Hepatocyte (in vitro differentiated cells): ENCODE measurements around the gene CNIH3. TPM values are rescaled to one million over a fixed set of nuclear protein-coding genes. Genes with fewer than 3 reads are reported as not detected.

Source experiments
- DNase-seq: peaks from one replicate; pipeline ENCODE4 v3.0.0-alpha.2; 2016; ENCODE audit warnings: low spot score
- H2AFZ ChIP-seq: fragments of 200-600 bp; sonication (generic); 2 replicates; pipeline ENCODE4 v1.6.0; 2016; ENCODE audit warnings: antibody characterized with exemption, mild to moderate bottlenecking
- H3K27ac ChIP-seq: fragments of 200-600 bp; sonication (generic); 2 replicates; pipeline ENCODE4 v1.5.1; 2016; ENCODE audit warnings: mild to moderate bottlenecking
- H3K27me3 ChIP-seq: fragments of 200-600 bp; sonication (generic); 2 replicates; pipeline ENCODE4 v1.6.1; 2016
- H3K36me3 ChIP-seq: fragments of 200-600 bp; sonication (generic); replicated peaks from 2 replicates; pipeline ENCODE4 v1.5.1; 2016; ENCODE audit warnings: low read depth; ENCODE audit not compliant: insufficient read depth
- H3K4me1 ChIP-seq: fragments of 200-600 bp; sonication (generic); 2 replicates; pipeline ENCODE4 v1.5.1; 2016; ENCODE audit warnings: mild to moderate bottlenecking, moderate library complexity; ENCODE audit not compliant: insufficient read depth
- H3K4me2 ChIP-seq: fragments of 200-600 bp; sonication (generic); 2 replicates; pipeline ENCODE4 v1.6.0; 2016
- H3K4me3 ChIP-seq: fragments of 200-600 bp; sonication (generic); 2 replicates; pipeline ENCODE4 v1.5.1; 2016; ENCODE audit warnings: mild to moderate bottlenecking
- H3K79me2 ChIP-seq: fragments of 200-600 bp; sonication (generic); 2 replicates; pipeline ENCODE4 v1.6.0; 2017; ENCODE audit warnings: mild to moderate bottlenecking
- H3K9me2 ChIP-seq: fragments of 200-600 bp; sonication (generic); replicated peaks from 2 replicates; pipeline ENCODE4 v1.6.0; 2017; ENCODE audit warnings: mild to moderate bottlenecking; ENCODE audit not compliant: insufficient read depth
- H3K9me3 ChIP-seq: fragments of 200-600 bp; sonication (generic); 2 replicates; pipeline ENCODE4 v1.5.1; 2016; ENCODE audit warnings: low read depth, mild to moderate bottlenecking
- H4K20me1 ChIP-seq: fragments of 200-600 bp; sonication (generic); 2 replicates; pipeline ENCODE4 v1.6.0; 2016; ENCODE audit warnings: mild to moderate bottlenecking; ENCODE audit not compliant: insufficient read depth, poor library complexity, severe bottlenecking
- CTCF ChIP-seq: fragments of 200-600 bp; sonication (generic); IDR thresholded peaks from 2 replicates; pipeline ENCODE4 v1.5.1; 2016; ENCODE audit warnings: antibody characterized with exemption, mild to moderate bottlenecking; ENCODE audit not compliant: poor library complexity
- EZH2 ChIP-seq: fragments of 200-600 bp; sonication (generic); IDR thresholded peaks from 2 replicates; pipeline ENCODE4 v1.6.1; 2016; ENCODE audit warnings: antibody characterized with exemption, mild to moderate bottlenecking, borderline replicate concordance
- EZH2phosphoT487 ChIP-seq: fragments of 200-600 bp; sonication (generic); IDR thresholded peaks from one replicate; pipeline ENCODE4 v1.6.1; 2018; ENCODE audit warnings: antibody characterized with exemption, mild to moderate bottlenecking, low read depth, moderate library complexity; ENCODE audit not compliant: unreplicated experiment, severe bottlenecking
- WGBS: methylation state at CpG from one replicate; pipeline ENCODE4 v1.1.6; 2016; ENCODE audit warnings: low lambda C conversion rate; ENCODE audit errors: missing lambda C conversion rate; 5-methylcytosine and 5-hydroxymethylcytosine counted together
- polyA plus RNA-seq: library from polyadenylated mRNA; unstranded; fragments of >200 nt; fragmentation: Nextera tagmentation; extraction: Ambion mirVana; gene quantifications from 2 replicates; pipeline ENCODE4 v1.2.1, GENCODE V29; 2016
- total RNA-seq: library from RNA; depleted of rRNA; stranded (reverse); fragments of >200 nt; gene quantifications from 2 replicates; pipeline ENCODE4 v1.2.3, GENCODE V29; 2014

Gene CNIH3
- total and polyA plus RNA-seq, 2 experiments from 2014 or later, result 2.8 to 3.5 TPM

GRCh38 chr1:224620105-224620504 lies 4.0 kb downstream of the CNIH3 start:
- DNase-seq, result no peak
- Histone ChIP-seq H3K27ac (no peak overlapping the region), H3K36me3 (no peaks in the 10 kb centered on the region), H3K4me1 (peaks cover 31% of the 10 kb centered on the region), H3K9me3 (no peaks in the 10 kb centered on the region), H3K79me2 (no peaks in the 10 kb centered on the region), H3K9me2 (no peaks in the 10 kb centered on the region), H2AFZ (no peak overlapping the region), H3K4me2 (no peak overlapping the region), H3K27me3 (peaks cover 58% of the 10 kb centered on the region), H4K20me1 (no peaks in the 10 kb centered on the region), H3K4me3 (no peak overlapping the region)
- TF ChIP-seq EZH2 (no peak), CTCF (no peak), EZH2phosphoT487 (no peak)
- WGBS, result 95% methylated on average over 2 of the region's 2 CpGs

DNA sequence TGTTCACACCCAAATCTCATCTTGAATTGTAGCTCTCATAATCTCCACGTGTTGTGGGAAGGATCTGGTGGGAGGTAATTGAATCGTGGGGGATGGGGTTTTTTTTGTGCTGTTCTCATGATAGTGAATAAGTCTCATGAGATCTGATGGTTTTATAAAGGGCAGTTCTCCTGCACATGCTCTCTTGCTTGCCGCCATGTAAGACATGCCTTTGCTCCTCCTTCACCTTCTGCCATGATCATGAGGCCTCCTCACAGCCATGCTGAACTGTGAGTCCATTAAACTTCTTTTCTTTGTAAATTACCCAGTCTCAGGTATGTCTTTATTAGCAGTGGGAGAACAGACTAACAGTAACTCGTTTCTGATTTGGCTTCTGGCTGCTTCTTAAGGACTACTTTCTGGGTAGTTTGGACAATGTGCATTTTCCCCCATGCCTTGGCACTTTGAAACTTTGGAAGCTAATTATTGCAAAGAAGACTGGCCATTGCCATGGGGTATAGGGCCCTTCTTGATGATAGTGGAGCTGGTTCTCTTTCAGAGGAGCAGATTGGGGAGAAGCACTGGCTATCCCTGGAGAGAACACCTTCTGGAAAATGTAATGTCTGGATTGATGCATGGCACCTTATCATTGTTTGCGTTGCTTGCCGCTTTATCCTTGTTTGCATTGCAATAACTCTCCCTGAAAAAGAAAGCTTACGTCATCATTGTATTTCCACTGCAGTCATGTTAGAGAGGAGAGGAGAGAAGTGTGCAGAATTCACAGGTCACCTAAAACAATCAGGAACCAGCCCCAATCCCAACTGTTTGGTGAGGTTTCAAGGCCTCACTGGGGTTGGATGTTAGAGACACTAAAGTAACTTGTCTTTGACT lies 5.9 kb downstream of the CNIH3 start:
- Histone ChIP-seq H3K27me3 (peaks cover 38% of the 10 kb centered on the region), H4K20me1 (no peaks in the 10 kb centered on the region), H3K9me3 (no peaks in the 10 kb centered on the region), H3K4me1 (peaks cover 19% of the 10 kb centered on the region), H3K79me2 (no peaks in the 10 kb centered on the region), H3K4me3 (no peak overlapping the region), H3K27ac (peak overlapping the region; percentile 43), H3K4me2 (no peak overlapping the region), H2AFZ (no peak overlapping the region), H3K36me3 (no peaks in the 10 kb centered on the region), H3K9me2 (no peaks in the 10 kb centered on the region)
- DNase-seq, result peak; percentile 46
- WGBS, result 77% methylated on average over 7 of the region's 7 CpGs
- TF ChIP-seq EZH2phosphoT487 (no peak), CTCF (no peak), EZH2 (no peak)

DNA sequence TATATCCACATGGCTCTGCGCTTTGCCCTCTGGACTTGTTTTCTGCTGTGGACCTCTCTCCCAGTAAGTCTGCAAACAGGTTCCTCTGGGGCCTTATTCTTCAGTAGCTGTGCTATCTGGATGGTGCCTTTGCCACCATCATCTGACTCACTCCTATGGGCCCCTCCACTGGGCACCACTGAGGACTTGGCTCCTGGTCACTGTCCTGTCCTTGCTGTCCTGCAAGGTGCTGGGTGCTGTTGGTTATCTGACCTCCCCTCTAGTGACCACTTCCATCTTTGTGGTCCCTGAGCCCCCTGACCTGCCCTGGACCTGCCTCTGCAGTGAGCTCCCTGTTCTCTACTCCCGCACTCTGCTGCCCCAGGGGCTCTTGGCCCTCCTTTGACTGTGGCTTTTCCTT lies 6.7 kb downstream of the CNIH3 start:
- Histone ChIP-seq H2AFZ (no peak overlapping the region), H3K4me2 (no peak overlapping the region), H3K9me3 (no peaks in the 10 kb centered on the region), H3K79me2 (no peaks in the 10 kb centered on the region), H3K4me3 (no peak overlapping the region), H3K27me3 (peaks cover 31% of the 10 kb centered on the region), H3K4me1 (peaks cover 16% of the 10 kb centered on the region), H3K36me3 (no peaks in the 10 kb centered on the region), H4K20me1 (no peaks in the 10 kb centered on the region), H3K27ac (peak overlapping the region; percentile 43), H3K9me2 (no peaks in the 10 kb centered on the region)
- peak; percentile 24 for DNase-seq
- WGBS, result 86% methylated on average over 2 of the region's 2 CpGs
- TF ChIP-seq CTCF (no peak), EZH2phosphoT487 (no peak), EZH2 (no peak)
